Endothelial cell of umbilical vein (primary cell): ENCODE measurements around the gene CDH23. TPM values are rescaled to one million over a fixed set of nuclear protein-coding genes. Genes with fewer than 3 reads are reported as not detected.

Source experiments
- BruUV-seq: library from RNA; stranded (reverse); fragments of 400-500 nt; replicated peaks from 2 replicates; lab custom pipeline; 2021; lab: Mats Ljungman, UMichigan
- CTCF ChIA-PET: fragments of 300-600, 350-600 bp; sonication (Branson Sonifier 250); formaldehyde crosslinking; loops from one replicate; lab custom pipeline; 2021; ENCODE audit warnings: antibody characterized with exemption, inconsistent platforms; lab: Charles Lee
- POLR2A ChIA-PET: fragments of 300-600, 350-600 bp; sonication (Branson Sonifier 250); formaldehyde crosslinking; loops from one replicate; lab custom pipeline; 2021; ENCODE audit warnings: antibody characterized with exemption, inconsistent platforms; lab: Charles Lee
- DNase-seq: peaks from one replicate; pipeline ENCODE4 v3.0.0-alpha.2; 2011; ENCODE audit warnings: low read depth, low spot score
- FAIRE-seq: peaks from 2 replicates; lab custom pipeline; 2011; peaks lifted over from hg19 to GRCh38; lab: Jason Lieb, UNC
- H2AFZ ChIP-seq: 2 replicates; pipeline ENCODE4 v1.6.0; 2012; ENCODE audit warnings: low read depth, low read length, control low read depth, inconsistent platforms
- H3K27ac ChIP-seq: 2 replicates; pipeline ENCODE4 v1.5.1; 2011; ENCODE audit warnings: low read depth, mild to moderate bottlenecking, control low read depth, low read length, moderate library complexity; ENCODE audit not compliant: insufficient read depth
- H3K27me3 ChIP-seq, 2 experiments: 2 replicates each; pipeline versions ENCODE4 v1.6.0 to v1.6.1; 2011; ENCODE audit warnings: low read length in 2 of 2, mixed read lengths in 1 of 2; ENCODE audit not compliant: control insufficient read depth in 2 of 2, insufficient read depth in 2 of 2
- H3K36me3 ChIP-seq, 2 experiments: 2 replicates in 1 of 2; 3 replicates in 1 of 2; pipeline ENCODE4 v1.5.1; 2011; ENCODE audit warnings: low read length in 2 of 2, mild to moderate bottlenecking in 1 of 2, moderate library complexity in 1 of 2; ENCODE audit not compliant: control insufficient read depth in 2 of 2, insufficient read depth in 2 of 2; ENCODE audit errors: extremely low read depth in 1 of 2
- H3K4me1 ChIP-seq: 3 replicates; pipeline ENCODE4 v1.5.1; 2011; ENCODE audit warnings: mild to moderate bottlenecking, low read length; ENCODE audit not compliant: control insufficient read depth, insufficient read depth; ENCODE audit errors: extremely low read depth
- H3K4me2 ChIP-seq: 2 replicates; pipeline ENCODE4 v1.6.1; 2011; ENCODE audit warnings: low read length, control low read depth, mixed read lengths; ENCODE audit not compliant: insufficient read depth
- H3K4me3 ChIP-seq, 3 experiments: fragments of 200-600 bp in 1 of 3; sonication (generic), shearing (Covaris generic) in 1 of 3; replicated peaks in 1 of 3; 2 replicates each; pipeline ENCODE4 v1.5.1; 2011 to 2016; ENCODE audit warnings: control low read depth in 3 of 3, low read length in 3 of 3, mild to moderate bottlenecking in 2 of 3, inconsistent platforms in 1 of 3, low read depth in 1 of 3, moderate library complexity in 1 of 3; ENCODE audit not compliant: insufficient read depth in 1 of 3
- H3K79me2 ChIP-seq: 2 replicates; pipeline ENCODE4 v1.6.0; 2012; ENCODE audit warnings: low read length, inconsistent platforms; ENCODE audit not compliant: control insufficient read depth, insufficient read depth
- H3K9ac ChIP-seq: replicated peaks from 2 replicates; pipeline ENCODE3; 2011; ENCODE audit warnings: low read length, control low read depth; ENCODE audit not compliant: insufficient read depth; ENCODE audit errors: extremely low read depth
- H3K9me1 ChIP-seq: replicated peaks from 3 replicates; pipeline ENCODE4 v1.6.0; 2011; ENCODE audit warnings: mild to moderate bottlenecking, low read length; ENCODE audit not compliant: control insufficient read depth, insufficient read depth; ENCODE audit errors: extremely low read depth
- H3K9me3 ChIP-seq: replicated peaks from 2 replicates; pipeline ENCODE4 v1.5.1; 2012; ENCODE audit warnings: low read length, inconsistent platforms; ENCODE audit not compliant: control insufficient read depth, insufficient read depth
- H4K20me1 ChIP-seq: replicated peaks from 2 replicates; pipeline ENCODE3; 2011; ENCODE audit warnings: mild to moderate bottlenecking, low read length; ENCODE audit not compliant: control insufficient read depth, insufficient read depth; ENCODE audit errors: extremely low read depth
- CTCF ChIP-seq, 2 donors: IDR thresholded peaks; 1 replicate in 1 of 2; 2 replicates in 1 of 2; pipeline ENCODE4 v1.5.1; 2011; ENCODE audit warnings: low read length in 2 of 2, mild to moderate bottlenecking in 2 of 2, moderate library complexity in 2 of 2, control low read depth in 1 of 2, inconsistent platforms in 1 of 2, low read depth in 1 of 2; ENCODE audit not compliant: insufficient read depth in 1 of 2; ENCODE audit errors: extremely low read depth in 1 of 2
- EZH2 ChIP-seq: IDR thresholded peaks from 2 replicates; pipeline ENCODE4 v1.6.1; 2012; ENCODE audit warnings: borderline replicate concordance, low read depth, mild to moderate bottlenecking, moderate library complexity, low read length, inconsistent platforms; ENCODE audit not compliant: severe bottlenecking
- FOS ChIP-seq: IDR thresholded peaks from 2 replicates; pipeline ENCODE4 v1.6.1; 2011; ENCODE audit warnings: mild to moderate bottlenecking, low read length, moderate library complexity, borderline replicate concordance; ENCODE audit not compliant: insufficient read depth
- GATA2 ChIP-seq: IDR thresholded peaks from 2 replicates; pipeline ENCODE4 v1.7.0; 2011; ENCODE audit warnings: low read depth, mild to moderate bottlenecking, moderate library complexity, mixed read lengths, low read length; ENCODE audit not compliant: insufficient read length, insufficient read depth
- JUN ChIP-seq: IDR thresholded peaks from 2 replicates; pipeline ENCODE4 v1.6.1; 2011; ENCODE audit warnings: borderline replicate concordance, low read depth; ENCODE audit not compliant: insufficient read length, insufficient read depth
- MAX ChIP-seq: IDR thresholded peaks from 2 replicates; pipeline ENCODE4 v1.6.1; 2011; ENCODE audit not compliant: insufficient read depth, insufficient read length
- MYC ChIP-seq: IDR thresholded peaks from one replicate; pipeline ENCODE4 v1.6.1; 2011; ENCODE audit warnings: mild to moderate bottlenecking, low read depth, low read length
- POLR2A ChIP-seq: IDR thresholded peaks from 2 replicates; pipeline ENCODE4 v1.6.1; 2012; ENCODE audit warnings: low read depth, mild to moderate bottlenecking, control low read depth, low read length
- POLR2AphosphoS5 ChIP-seq: IDR thresholded peaks from 2 replicates; pipeline ENCODE4 v1.6.1; 2012; ENCODE audit warnings: low read depth, mild to moderate bottlenecking, control low read depth, low read length, moderate library complexity; ENCODE audit not compliant: insufficient read depth
- dilution Hi-C: fragments of 300-500 bp; cut with MboI; formaldehyde crosslinking; loops from one replicate; pipeline ENCODE4 v1.15.0; 2019; ENCODE audit warnings: low sequenced_read_pairs; ENCODE audit not compliant: extremely low pct_ligation_motif_present
- intact Hi-C: fragments of 100-400 bp; cut with micrococcal nuclease; formaldehyde crosslinking; loops from one replicate; pipeline ENCODE4 v1.10.0; 2022
- polyA plus RNA-seq, 4 experiments: library from polyadenylated mRNA; depleted of rRNA in 3 of 4; stranded (reverse) in 3 of 4; unstranded in 1 of 4; fragments of >200 nt; gene quantifications; 2 replicates each; pipeline versions ENCODE4 v1.2.1 to v1.2.3, GENCODE V29; 2011 to 2012; ENCODE audit warnings: missing spikeins in 1 of 4
- total RNA-seq: library from RNA; stranded (reverse); gene quantifications from 2 replicates; pipeline ENCODE4 v1.2.3, GENCODE V29; 2021

CDH23 gene
- total and polyA plus RNA-seq, 2 donors (not counting 3 experiments of a cell fraction or from before 2014, with no cell fraction given): not detected

- Histone ChIP-seq H3K27me3 (no peaks in the 10 kb centered on the region), H2AFZ (no peak overlapping the region), H3K4me1 (peaks cover 2% of the 10 kb centered on the region), H4K20me1 (no peaks in the 10 kb centered on the region), H3K27ac (no peak overlapping the region), H3K4me3 (no peak overlapping the region), H3K9me3 (no peaks in the 10 kb centered on the region), H3K9ac (no peak overlapping the region), H3K36me3 (no peaks in the 10 kb centered on the region), H3K79me2 (no peaks in the 10 kb centered on the region), H3K9me1 (no peaks in the 10 kb centered on the region), H3K4me2 (no peak overlapping the region)
- intact Hi-C loops (no loop called here), dilution Hi-C loops (no loop called here)
- ChIA-PET CTCF (interaction anchor here (1.1 to 2.3 kb wide), 3 partner anchors 23 to 348 kb away, joined by 3 to 11 read pairs (median 4); partner anchors contain the start of gene SLC29A3), POLR2A (no interaction called here)
- DNase-seq: no peak
- FAIRE-seq: no peak
- TF ChIP-seq EZH2 (no peak), POLR2AphosphoS5 (no peak), GATA2 (no peak), JUN (no peak), FOS (no peak), MYC (no peak), POLR2A (no peak), MAX (no peak), CTCF (IDR thresholded peaks at IDR 0.05; ENCODE audit: extremely low read depth in 1 of 2, insufficient read depth in 1 of 2, low read depth in 1 of 2, low read length in 2 of 2) (no peak)
- no TSS peak for BruUV-seq
Observed at GRCh38 chr10:71348850-71349249, 47.9 kb upstream of the CDH23 start.
